Left renal pelvis (tissue), 4 donors: ENCODE results near the gene PRIM2. TPM values are rescaled to one million over a fixed set of nuclear protein-coding genes. Genes with fewer than 3 reads are reported as not detected.
"Not testable (repeated sequence)": the region's sequence is repeated elsewhere in the genome, so short reads cannot be mapped to it uniquely, and the experiment has no call there.

Experiments used
- DNase-seq, 4 donors: peaks; one replicate each; pipeline ENCODE4 v3.0.0-alpha.2; 2013; ENCODE audit warnings: low read depth in 4 of 4, low spot score in 3 of 4
- polyA plus RNA-seq, 4 donors: library from polyadenylated mRNA; unstranded; fragments of 120-200 nt; gene quantifications; one replicate each; pipeline ENCODE4 v1.2.1, GENCODE V29; 2013; ENCODE audit not compliant: insufficient read length in 4 of 4

Gene PRIM2, protein sequence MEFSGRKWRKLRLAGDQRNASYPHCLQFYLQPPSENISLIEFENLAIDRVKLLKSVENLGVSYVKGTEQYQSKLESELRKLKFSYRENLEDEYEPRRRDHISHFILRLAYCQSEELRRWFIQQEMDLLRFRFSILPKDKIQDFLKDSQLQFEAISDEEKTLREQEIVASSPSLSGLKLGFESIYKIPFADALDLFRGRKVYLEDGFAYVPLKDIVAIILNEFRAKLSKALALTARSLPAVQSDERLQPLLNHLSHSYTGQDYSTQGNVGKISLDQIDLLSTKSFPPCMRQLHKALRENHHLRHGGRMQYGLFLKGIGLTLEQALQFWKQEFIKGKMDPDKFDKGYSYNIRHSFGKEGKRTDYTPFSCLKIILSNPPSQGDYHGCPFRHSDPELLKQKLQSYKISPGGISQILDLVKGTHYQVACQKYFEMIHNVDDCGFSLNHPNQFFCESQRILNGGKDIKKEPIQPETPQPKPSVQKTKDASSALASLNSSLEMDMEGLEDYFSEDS
- polyA plus RNA-seq = 10 to 100 TPM; 16.1 to 22.3 (median 18.2) TPM

DNA sequence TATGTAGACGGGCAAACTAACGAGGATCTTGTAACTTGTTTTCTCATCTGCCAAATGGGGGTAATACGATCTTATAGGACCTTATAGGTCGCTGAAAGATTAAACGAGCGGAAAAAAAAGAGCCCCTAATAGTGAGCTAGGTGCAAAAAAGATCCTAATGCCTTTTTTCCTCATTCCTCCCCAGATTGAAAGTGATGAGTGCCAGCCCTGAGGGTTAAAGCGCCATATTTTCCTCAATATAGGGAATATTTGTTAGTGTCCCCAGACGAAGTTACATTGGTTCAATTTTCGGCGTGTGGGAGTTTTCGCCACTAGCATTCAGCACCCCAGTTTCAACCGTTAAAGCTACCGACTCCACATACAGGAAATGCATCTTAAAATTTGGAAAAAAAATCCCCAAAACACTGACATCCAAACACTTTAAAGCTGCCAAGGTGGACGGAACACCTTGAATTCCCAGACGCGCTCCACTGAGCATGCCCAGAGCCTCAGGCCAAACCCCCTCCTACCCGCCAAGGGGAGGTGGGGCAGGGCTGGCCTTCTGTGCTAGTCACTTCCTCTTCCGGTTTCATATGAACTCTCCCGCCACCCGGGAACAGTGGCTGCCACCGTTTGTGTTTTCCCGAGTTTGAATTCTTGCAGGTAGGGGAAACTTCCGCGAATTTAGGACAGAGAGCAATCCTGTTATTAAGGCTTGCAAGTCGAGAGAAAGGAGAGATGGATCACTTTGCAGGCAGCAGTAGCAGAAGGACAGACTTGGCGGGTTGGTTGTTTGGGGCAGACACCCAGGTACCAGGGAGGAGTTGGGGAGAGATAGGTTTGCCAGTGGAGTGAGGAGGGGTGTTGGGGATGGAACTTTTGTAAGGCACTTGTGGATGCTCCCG is at the start of gene PRIM2:
Gene PRIM2 (plus strand): TSS at position 571 of the 884 bp plus-strand sequence. CDS start 816 bp downstream, outside the sequence.
- DNase-seq = peak in 3 of 4 donors; percentile 65 to 75 (median 67)

- no peak for DNase-seq
These were observed 49.2 kb upstream of the PRIM2 start for GRCh38 chr6:57268294-57268640.

DNA sequence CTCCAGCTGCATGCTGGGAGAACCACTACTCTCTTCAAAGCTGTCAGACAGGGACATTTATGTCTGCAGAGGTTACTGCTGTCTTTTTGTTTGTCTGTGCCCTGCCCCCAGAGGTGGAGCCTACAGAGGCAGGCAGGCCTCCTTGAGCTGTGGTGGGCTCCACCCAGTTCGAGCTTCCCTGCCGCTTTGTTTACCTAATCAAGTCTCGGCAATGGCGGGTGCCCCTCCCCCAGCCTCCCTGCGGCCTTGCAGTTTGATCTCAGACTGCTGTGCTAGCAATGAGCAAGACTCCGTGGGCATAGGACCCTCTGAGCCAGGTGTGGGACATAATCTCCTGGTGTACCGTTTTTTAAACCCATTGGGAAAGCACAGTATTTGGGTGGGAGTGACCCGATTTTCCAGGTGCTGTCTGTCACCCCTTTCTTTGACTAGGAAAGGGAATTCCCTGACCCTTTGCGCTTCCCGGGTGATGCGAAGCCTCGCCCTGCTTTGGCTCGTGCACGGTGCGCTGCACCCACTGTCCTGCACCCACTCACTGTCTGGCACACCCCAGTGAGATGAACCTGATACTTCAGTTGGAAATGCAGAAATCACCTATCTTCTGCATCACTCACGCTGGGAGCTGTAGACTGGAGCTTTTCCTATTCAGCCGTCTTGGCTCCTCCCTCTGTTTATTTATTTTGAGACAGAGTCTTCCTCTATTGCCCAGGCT is 43.2 kb upstream of the PRIM2 start:
- not testable (repeated sequence) for DNase-seq

DNA sequence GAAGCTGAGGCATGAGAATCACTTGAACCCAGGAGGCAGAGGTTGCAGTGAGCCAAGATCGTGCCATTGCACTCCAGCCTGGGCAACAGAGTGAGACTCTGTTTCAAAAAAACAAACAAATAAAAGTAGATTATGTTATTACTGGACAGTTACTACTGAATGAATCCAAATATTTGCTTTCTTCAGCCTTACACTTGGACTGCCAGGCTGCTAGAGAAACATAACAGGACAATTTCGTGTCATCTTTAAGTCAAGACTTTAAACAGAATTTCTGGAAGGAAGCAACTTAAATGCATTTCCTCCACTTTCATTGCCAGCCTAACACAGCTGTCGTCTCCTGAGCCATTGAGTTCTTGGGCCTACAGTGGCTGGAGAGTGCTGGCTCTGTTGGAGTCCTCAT is 42.0 kb upstream of the PRIM2 start:
- no peak for DNase-seq

DNA sequence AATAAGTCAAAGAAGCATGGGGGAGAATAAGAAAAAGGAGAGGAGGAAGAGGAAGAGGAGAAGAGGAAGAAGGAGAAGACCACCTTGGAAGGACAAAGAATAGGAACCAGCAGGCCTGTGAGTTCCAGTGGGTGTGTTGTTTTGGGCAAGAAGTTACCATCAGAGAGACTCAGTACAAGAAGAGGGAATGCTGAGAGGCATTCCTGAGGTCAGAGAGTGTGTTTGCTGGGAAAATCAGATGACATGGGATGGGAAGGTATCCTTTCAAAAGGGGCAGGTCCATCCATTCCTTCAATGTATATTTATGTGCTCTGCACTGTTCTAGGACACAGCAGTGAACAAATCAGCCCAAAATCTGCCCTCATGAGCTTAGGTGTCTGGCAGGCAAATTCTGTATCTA is 40.5 kb upstream of the PRIM2 start:
- DNase-seq = no peak

- DNase-seq = no peak
These were observed 38.9 kb upstream of the PRIM2 start for GRCh38 chr6:57278570-57278969.

- DNase-seq = no peak
These were observed 38.4 kb upstream of the PRIM2 start for GRCh38 chr6:57279013-57279412.

DNA sequence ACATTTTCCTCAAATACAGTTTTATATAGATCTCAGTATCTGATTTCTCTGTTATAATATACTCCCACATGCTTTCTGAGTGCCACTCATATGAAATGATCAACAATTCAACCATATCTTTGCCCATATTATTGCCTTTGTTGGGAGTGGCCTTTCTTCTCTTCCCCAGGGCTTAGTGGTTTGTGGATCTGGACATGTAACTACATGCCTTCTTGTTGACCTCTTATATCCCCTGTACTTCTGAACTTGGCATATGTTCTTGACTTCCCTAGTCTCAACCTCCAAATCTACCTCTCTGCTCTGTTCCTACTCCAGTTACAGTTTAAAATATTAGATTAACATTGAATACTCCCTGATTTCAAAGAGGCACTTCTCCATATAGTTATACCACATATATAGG is 34.3 kb upstream of the PRIM2 start:
- DNase-seq = no peak

DNA sequence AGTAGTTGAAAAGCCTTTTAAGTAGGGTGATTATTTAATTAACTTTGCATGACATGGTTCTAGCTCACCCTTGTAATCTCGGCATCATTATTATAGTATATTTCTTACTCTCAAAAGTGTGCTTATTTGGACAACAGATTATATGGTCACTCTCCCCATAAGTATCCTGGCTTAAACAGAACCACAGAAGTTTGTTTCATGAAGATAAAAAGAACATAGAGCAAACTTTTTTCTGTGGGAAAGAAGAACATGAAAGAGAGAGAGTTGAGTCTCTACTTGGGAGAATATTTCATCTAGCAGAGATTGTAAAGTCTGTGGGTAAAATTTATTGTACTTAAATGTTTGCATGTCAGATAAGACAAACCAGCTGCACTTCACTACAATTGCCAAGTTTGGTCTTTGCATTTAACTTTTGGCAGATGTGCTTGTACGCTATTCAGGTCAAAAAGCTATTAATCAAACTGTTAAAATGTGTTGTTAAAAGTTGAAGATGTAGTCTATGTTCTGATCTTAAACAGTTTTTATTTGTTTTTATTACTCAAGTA is 33.4 kb upstream of the PRIM2 start:
- peak in 2 of 4 donors; percentile 42 to 52 for DNase-seq

- DNase-seq = not testable (repeated sequence)
These were observed 29.3 kb upstream of the PRIM2 start for GRCh38 chr6:57288136-57288535.

GRCh38 chr6:57293472-57293871 is 24.0 kb upstream of the PRIM2 start:
- not testable (repeated sequence) for DNase-seq

- DNase-seq = no peak
These were observed 22.5 kb upstream of the PRIM2 start for GRCh38 chr6:57294862-57295445.

GRCh38 chr6:57297505-57297904 is 19.9 kb upstream of the PRIM2 start:
- no peak for DNase-seq

DNA sequence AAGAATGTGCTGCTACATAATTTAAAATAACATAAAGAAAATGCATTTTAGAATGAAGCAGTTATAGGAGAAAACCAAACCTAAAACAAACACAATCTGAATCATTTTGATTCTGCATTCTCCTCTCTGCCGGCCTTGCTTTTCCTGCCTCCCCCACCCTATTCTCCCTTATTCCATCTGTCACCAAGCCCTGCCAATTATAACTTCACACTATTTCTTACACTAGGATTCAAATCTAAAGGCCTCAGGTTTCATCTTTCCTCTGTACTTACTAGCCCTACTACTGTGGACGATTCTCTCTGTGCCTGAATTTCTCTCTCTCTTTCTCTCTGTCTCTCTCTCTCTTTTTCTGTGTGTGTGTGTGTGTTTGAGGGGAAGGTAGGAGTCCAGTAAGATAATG is 18.7 kb upstream of the PRIM2 start:
- DNase-seq = no peak

DNA sequence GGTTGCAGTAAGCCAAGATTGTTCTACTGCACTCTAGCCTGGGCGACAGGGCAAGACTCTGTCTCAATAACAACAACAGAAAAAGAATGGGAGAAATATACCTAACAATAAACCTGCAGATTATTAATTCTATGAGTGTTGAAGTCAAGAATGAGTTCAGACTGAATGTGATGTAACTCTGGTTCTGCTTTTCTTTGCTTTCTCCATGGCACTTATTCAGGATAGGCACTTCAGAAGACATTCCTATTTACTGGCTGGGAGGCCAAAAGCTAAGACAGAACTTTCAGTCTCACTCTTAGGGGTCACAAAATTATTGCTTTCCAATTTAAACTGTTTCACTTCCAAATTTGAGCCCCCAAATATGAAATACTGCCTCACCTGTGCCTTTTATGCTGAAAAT is 15.7 kb upstream of the PRIM2 start:
- no peak for DNase-seq

DNA sequence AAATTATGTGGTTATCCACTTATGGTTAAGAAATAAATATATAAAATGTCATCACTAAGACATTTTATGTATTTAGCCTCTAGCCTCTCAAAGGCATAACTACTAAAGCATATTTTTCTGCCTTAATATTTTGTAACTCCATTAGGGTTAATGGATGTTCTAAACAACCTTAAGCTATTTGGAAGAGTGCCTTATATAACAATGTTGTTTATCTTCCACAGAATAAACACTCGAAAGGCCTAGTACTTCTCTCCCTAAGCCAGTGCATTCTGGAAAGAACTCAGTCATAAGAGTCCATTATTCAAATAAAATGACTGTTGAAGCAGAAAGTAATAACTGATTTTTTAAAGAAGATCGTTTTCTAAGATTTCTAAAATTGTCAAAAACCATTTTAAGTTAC is 15.0 kb upstream of the PRIM2 start:
- no peak for DNase-seq

DNA sequence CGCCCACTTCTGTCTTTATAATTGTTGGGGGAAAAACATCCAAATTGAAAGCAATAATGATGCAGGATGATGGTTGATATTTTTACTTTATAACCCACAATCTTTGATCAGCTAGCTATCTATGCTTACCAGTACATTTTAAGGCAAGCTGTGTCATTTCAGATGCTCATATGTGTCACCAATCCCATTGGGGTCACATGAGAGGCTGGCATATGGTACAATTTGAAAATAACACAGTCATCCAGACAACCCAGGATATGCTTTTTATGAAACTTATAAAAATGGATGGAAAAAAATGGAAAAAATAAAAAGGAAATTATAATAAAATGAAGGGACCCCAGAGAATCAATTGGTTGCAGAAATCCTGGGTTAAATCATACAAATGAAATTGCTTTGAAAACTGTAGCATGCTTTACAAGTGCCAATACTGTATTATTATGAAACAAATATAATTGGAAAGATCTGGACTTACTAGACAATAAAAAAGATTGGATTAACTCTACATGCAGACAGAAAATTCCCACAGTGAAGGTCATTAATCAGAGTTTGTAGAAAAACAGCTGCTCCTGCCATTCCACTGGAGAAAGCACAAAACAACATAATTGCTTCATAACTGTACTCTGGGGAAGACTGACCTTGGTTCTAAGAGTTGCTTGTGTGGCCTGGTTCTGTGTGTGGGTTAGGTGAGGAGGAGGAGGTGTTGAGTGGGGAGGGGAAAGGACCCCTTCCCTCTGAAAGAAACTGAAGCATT is 13.3 kb upstream of the PRIM2 start:
- no peak for DNase-seq

GRCh38 chr6:57305107-57305506 is 12.3 kb upstream of the PRIM2 start:
- no peak for DNase-seq

- no peak for DNase-seq
These were observed 11.7 kb upstream of the PRIM2 start for GRCh38 chr6:57305761-57306160.
